IPS-15b (cell line): ENCODE measurements around the gene UNC13C.

Source experiments
- H3K27me3 ChIP-seq: one replicate; pipeline ENCODE4 v1.6.1; 2013; ENCODE audit warnings: low read length; ENCODE audit not compliant: control insufficient read depth, insufficient read depth
- H3K36me3 ChIP-seq: one replicate; pipeline ENCODE4 v1.6.1; 2013; ENCODE audit warnings: low read length; ENCODE audit not compliant: control insufficient read depth, insufficient read depth
- H3K4me1 ChIP-seq: one replicate; pipeline ENCODE4 v1.6.1; 2013; ENCODE audit warnings: mild to moderate bottlenecking, low read length; ENCODE audit not compliant: control insufficient read depth, insufficient read depth
- H3K4me3 ChIP-seq: one replicate; pipeline ENCODE4 v1.5.1; 2013; ENCODE audit warnings: low read depth, low read length
- H3K9ac ChIP-seq: one replicate; pipeline ENCODE4 v1.6.1; 2013; ENCODE audit warnings: low read depth, mild to moderate bottlenecking, low read length
- H3K9me3 ChIP-seq: one replicate; pipeline ENCODE4 v1.6.1; 2013; ENCODE audit warnings: mild to moderate bottlenecking, low read length; ENCODE audit not compliant: control insufficient read depth, insufficient read depth

UNC13C gene

DNA sequence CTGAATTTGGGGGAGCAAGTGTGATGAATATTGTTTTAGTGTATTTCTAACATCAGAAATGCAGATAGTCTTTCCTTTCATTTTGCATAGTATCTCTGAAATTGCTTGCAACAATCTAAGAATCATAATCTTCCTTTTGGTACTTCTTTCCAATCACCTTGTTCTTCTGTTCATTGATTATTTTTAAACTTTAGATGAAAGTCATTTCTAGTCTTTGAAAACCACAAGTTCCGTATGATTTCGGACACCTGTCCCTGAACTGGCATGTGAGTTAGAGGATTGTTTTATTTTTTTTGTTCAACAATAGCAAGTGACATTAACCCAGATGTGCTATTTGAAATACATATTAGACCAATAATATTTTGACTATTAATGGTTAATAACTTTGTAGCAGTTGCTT, 329.7 kb downstream of the UNC13C start:
- Histone ChIP-seq H3K36me3 (no peaks in the 10 kb centered on the region), H3K9ac (no peak overlapping the region), H3K4me3 (no peak overlapping the region), H3K9me3 (no peaks in the 10 kb centered on the region), H3K27me3 (no peaks in the 10 kb centered on the region), H3K4me1 (peaks cover 9% of the 10 kb centered on the region)

DNA sequence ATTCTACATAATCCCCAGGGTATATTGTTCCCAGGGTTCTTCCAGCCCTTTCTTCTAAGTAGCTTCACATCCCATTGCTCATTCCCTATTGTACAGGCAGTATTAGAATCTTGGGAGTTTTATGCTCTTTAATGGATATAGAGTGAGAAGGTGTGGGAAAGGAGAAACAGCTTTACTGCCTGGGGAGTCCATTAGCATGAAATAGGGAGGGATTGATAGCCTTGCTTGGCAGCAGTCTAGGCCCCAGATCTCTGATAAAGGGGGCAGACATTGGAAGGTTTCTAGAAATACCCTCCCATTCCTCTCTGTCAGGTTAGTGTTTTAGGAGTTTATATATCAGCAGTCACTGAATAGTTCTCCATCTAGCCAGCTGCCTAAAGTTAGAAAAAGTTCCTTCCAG, 334.3 kb downstream of the UNC13C start:
- Histone ChIP-seq H3K9ac (no peak overlapping the region), H3K9me3 (no peaks in the 10 kb centered on the region), H3K27me3 (no peaks in the 10 kb centered on the region), H3K36me3 (no peaks in the 10 kb centered on the region), H3K4me3 (no peak overlapping the region), H3K4me1 (no peaks in the 10 kb centered on the region)

DNA sequence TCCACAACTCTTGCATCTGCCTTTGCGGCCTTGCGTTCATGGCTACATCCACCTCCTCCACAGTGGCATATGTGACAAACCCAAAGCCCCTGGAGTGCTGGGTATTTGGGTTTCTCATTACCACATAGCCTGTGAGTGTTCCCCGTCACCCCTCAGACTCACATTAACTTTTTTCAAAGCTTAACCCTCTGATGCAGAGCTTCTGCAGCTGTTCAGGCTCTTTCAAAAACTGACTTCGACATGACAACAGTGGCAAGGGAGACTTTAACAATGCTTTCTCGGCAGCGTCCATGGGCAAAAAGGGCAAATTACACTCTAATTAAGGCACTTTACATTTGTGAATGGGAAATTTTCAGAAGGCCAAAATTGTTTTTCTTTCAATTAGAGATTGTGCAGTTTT, 343.2 kb downstream of the UNC13C start:
- Histone ChIP-seq H3K27me3 (peaks cover under 1% of the 10 kb centered on the region), H3K9me3 (no peaks in the 10 kb centered on the region), H3K9ac (no peak overlapping the region), H3K4me3 (no peak overlapping the region), H3K36me3 (no peaks in the 10 kb centered on the region), H3K4me1 (peaks cover 6% of the 10 kb centered on the region)

DNA sequence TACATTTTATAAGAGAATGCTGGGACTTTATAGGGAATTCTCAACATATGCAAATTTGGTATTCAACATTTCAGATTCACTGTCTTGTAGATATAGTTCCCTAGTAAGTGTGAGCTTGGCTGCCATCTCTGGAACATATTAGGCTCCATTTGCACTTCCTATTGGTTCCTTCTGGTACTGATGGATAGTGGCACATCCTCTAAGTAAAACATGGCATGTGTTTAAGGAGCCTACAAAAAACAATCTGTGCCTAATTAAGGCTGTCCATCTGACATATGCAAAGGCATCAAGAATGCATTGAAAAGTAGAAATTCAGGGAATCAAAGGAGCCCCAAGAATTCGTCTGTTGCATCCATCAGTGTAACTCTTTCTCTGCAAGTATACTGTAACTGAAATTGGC, 344.1 kb downstream of the UNC13C start:
- no peak overlapping the region for H3K9ac ChIP-seq

DNA sequence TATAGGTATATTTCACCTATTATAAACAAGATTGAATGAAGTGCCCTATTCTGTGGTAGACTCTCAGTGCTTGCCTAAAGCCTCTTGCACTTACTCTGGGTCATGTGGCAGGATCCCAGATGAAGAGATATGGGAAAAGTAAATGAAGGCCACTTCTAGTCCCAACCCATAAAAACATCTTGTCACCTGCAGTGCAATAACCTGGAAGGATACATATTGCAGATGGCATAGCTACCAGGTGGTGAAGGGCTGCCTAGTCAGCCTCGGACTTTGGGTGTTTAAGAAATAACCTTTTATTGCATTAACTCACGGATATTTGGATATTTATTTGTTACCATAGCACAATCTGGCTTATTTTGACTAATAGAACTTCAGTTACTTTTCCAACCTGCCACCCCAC, 367.1 kb downstream of the UNC13C start:
- no peaks in the 10 kb centered on the region for H3K9me3 ChIP-seq
- no peak overlapping the region for H3K4me3 ChIP-seq
- no peak overlapping the region for H3K9ac ChIP-seq
- H3K36me3 ChIP-seq, result no peaks in the 10 kb centered on the region
- no peaks in the 10 kb centered on the region for H3K4me1 ChIP-seq
- H3K27me3 ChIP-seq, result no peaks in the 10 kb centered on the region

More for the DNA sequence above, 344.1 kb downstream of the UNC13C start:
- H3K4me1 ChIP-seq, result peaks cover 11% of the 10 kb centered on the region
- no peaks in the 10 kb centered on the region for H3K9me3 ChIP-seq
- peaks cover 3% of the 10 kb centered on the region for H3K27me3 ChIP-seq
- H3K36me3 ChIP-seq, result no peaks in the 10 kb centered on the region
- no peak overlapping the region for H3K4me3 ChIP-seq

DNA sequence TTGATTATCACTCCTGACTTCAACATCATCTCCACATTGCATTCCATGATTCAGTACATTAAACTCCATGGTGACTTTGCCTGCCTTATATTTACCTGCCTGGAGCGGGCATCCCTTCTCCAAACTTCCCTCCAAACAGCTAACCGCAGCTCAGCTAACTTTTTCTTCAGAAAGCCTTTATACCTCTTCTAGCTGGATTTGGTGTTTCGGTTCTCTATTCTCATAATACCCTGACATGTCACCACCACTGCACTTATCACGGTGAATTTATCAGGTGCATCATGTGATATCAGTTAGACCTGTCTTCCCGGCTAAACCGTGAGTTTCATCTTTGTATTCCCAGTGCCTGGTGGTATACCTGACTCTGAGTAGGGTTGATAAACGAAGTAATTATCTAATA, 367.6 kb downstream of the UNC13C start:
- H3K9ac ChIP-seq, result no peak overlapping the region
- no peaks in the 10 kb centered on the region for H3K27me3 ChIP-seq
- no peaks in the 10 kb centered on the region for H3K4me1 ChIP-seq
- H3K4me3 ChIP-seq, result no peak overlapping the region
- no peaks in the 10 kb centered on the region for H3K36me3 ChIP-seq
- H3K9me3 ChIP-seq, result no peaks in the 10 kb centered on the region

DNA sequence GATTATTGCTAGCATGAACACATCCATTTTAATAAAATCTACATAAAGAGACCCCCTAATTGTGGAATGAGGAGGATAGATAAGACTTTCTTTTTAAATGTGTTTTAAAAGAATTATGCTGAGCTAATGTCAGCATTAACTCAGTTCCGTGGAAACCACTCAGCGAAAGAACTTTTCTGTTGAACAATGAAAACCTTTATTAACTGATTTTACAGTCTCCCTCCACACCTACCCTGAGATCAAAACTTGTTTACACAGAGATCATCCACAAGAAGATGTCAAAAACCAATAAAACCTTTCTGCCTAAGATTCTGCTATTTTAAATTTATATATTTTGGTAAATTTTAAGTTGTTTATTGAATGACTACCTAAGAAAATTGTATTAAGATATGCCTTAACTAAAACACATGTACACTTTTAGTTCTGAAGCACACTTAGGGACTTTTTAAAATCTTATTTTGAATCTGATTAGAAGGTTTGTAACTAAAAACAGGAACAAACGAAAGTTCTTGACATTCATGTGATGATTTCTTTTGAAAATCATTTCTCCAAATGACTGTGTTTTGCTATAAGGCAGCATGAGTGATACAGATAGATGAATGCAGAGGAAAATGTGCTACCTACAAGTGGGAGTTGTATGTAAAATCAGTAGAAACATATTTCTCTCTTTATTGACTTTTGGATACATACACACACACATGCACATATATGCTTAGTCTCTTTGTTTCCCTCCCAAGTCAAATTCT, 369.0 kb downstream of the UNC13C start:
- Histone ChIP-seq H3K36me3 (no peaks in the 10 kb centered on the region), H3K4me3 (no peak overlapping the region), H3K4me1 (no peaks in the 10 kb centered on the region), H3K9me3 (no peaks in the 10 kb centered on the region), H3K9ac (no peak overlapping the region), H3K27me3 (no peaks in the 10 kb centered on the region)

DNA sequence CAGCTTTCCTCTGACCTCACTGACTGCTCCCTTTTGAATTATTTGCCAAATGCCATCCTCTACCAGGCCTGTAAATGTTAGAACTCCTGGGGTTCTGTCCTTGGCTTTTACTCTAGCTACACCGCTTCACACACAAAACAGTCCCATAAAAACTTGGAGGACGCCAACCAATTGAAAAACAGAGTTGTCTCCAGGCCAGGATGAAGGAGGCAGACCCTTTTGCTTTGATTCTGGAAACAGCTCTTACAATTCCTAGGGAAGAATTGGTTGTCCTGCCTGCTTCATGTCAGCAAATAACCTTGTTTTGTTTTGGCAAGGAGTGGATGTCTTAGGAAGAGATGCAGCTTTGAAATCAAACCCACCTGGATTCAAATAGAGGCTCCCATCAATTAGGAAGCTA, 375.5 kb downstream of the UNC13C start:
- Histone ChIP-seq H3K9ac (no peak overlapping the region), H3K36me3 (no peaks in the 10 kb centered on the region), H3K27me3 (no peaks in the 10 kb centered on the region), H3K9me3 (no peaks in the 10 kb centered on the region), H3K4me1 (no peaks in the 10 kb centered on the region), H3K4me3 (no peak overlapping the region)

DNA sequence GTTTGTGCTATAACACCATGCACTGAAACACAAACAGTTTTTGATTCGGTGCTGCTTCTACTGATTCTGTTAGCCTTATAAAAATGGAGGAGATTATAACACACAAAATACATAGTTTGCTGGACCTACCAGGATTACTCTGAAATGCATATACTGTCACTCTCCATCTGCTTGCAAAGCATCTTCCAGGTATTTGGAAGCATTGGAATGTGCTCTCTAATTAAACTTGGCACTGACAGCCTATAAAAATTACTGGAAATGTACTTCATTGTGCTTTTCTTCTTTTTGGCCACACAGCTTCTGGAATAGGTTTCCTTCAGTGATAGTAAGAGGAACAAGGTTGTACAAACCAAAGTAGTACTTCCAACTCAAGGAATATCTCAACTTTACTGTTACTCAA, 376.1 kb downstream of the UNC13C start:
- no peaks in the 10 kb centered on the region for H3K27me3 ChIP-seq
- no peak overlapping the region for H3K9ac ChIP-seq
- H3K36me3 ChIP-seq, result no peaks in the 10 kb centered on the region
- H3K4me3 ChIP-seq, result no peak overlapping the region
- no peaks in the 10 kb centered on the region for H3K4me1 ChIP-seq
- no peaks in the 10 kb centered on the region for H3K9me3 ChIP-seq

DNA sequence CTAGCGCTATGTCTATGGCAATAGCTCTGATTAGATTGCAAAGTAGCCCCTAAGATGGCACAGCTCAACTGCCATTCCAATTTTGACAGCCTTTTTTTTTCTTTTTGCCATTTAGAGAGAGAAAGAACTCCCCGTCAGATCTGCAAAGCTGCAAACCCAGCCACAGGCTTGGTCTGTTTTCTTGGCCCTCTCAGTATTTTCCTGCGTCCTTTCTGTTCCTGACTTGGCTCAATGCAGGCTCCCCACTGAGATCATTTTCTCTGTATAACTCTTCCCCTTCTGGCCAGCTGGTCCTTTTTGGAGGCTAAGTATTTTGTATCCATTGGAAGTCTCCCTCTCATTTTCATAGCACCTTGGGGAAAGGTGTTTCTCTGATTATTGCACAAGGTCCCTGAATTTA, 386.7 kb downstream of the UNC13C start:
- H3K9me3 ChIP-seq, result no peaks in the 10 kb centered on the region
- H3K9ac ChIP-seq, result no peak overlapping the region
- H3K4me1 ChIP-seq, result no peaks in the 10 kb centered on the region
- H3K4me3 ChIP-seq, result no peak overlapping the region
- no peaks in the 10 kb centered on the region for H3K27me3 ChIP-seq
- H3K36me3 ChIP-seq, result no peaks in the 10 kb centered on the region

DNA sequence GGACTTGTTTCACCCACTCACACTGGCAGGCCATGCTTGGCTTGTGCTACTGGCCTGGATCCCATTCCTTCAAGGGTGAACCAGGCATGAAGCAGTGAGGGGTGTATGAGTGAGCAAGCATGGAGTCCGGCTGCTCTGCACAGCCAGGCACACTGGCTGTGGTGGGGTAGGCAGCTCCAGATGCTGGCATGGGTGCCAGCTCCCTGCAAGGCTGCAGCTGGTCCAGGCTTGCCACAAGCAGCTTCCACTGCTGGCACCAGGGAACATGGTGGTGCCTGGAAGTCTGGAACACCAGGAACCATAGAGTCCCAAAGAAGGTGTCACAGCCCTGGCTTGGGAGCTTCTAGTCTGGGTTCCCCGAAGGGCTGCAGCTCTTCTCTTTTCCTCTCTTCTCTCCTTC, 395.1 kb downstream of the UNC13C start:
- Histone ChIP-seq H3K9ac (no peak overlapping the region), H3K4me1 (no peaks in the 10 kb centered on the region), H3K36me3 (no peaks in the 10 kb centered on the region), H3K9me3 (no peaks in the 10 kb centered on the region), H3K4me3 (no peak overlapping the region), H3K27me3 (no peaks in the 10 kb centered on the region)

DNA sequence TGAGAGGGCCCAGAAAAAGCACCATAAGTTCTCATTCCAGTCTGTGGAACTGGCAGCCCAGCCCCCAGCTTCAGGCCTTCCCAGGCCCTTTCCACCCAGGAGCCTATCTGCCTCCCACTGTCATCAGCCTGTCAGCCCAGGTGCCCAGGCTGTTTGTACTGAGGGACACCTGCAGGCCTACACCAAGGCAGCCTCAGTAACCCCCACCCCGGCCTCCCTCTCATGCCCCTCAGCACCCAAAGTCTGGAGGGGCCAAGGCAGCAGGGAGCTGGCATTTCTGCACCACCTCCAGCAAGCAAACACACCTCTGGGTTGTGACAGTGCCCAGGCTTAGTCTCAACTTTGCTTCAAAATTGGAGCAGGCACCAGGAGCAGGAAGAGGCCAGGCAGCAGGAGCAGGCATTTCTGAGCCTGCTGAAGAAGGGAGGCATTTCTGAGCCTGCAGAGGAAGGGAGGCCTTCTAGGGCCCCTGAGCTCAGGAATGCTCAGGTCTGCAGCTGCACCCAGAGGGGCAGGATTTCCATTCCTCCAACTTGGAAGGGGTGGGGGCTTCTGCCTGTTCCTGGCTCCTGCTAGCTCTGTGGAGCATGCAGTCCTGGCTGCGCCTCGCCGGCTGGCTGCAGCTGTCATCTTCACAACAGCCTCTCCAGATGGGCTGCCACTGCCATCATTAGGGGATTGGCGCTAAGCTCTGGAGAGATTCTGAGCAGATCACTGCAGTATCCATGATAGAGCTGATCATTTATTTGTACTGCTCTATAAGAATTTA, 396.1 kb downstream of the UNC13C start:
- Histone ChIP-seq H3K9ac (no peak overlapping the region), H3K4me1 (no peaks in the 10 kb centered on the region), H3K4me3 (no peak overlapping the region), H3K9me3 (no peaks in the 10 kb centered on the region), H3K27me3 (no peaks in the 10 kb centered on the region), H3K36me3 (no peaks in the 10 kb centered on the region)
